ENCODE results near the gene GRM2. TPM values are rescaled to one million over a fixed set of nuclear protein-coding genes. Genes with fewer than 3 reads are reported as not detected.
A peak's percentile ranks its signal among the peaks of the same experiment; 100 is the strongest.

The GRM2 gene
- total RNA-seq, 2 donors from 2014 or later, result 0.16 to 0.54 TPM

DNA sequence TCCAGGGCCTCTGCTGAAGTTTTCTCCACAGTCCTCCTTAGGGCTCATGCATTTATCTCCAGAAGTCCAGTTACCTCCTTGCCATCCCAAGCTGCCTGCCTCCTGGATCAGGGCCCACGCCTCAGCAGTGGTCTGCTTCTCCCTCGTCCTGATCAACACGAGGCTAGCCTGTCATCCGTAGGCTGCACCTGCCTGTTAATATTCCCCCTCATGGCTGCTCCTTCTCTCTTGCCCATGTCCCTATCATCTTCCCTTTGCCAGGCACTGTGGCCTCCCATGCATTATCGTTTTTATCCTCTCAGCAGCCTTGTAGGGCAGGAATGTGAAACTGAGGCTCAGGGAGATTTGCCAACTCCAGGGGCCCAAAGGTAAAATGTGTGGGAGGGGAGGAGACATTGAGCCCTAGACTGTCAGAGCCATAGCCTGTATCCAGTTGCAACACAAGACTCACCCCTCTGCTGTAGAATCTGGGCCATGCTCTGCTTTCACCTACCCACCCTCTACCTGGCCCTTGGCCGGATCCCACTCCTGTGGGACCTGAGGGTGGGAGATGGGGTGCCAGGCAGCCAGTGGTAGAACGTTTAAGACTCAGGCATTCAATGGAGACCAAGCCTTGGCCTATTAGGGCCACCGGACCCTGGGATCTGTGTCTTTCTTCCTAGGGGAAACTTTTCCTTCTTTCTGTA lies 4.6 kb downstream of the GRM2 start:
- H3K36me3 Mint-ChIP-seq, result no peaks in the 10 kb centered on the region
- DNase-seq (ENCODE audit: low spot score in 2 of 2) (no peak), ATAC-seq (no peak)
- no peak overlapping the region for H3K27ac Mint-ChIP-seq
- H3K9me3 Mint-ChIP-seq, result no peaks in the 10 kb centered on the region

DNA sequence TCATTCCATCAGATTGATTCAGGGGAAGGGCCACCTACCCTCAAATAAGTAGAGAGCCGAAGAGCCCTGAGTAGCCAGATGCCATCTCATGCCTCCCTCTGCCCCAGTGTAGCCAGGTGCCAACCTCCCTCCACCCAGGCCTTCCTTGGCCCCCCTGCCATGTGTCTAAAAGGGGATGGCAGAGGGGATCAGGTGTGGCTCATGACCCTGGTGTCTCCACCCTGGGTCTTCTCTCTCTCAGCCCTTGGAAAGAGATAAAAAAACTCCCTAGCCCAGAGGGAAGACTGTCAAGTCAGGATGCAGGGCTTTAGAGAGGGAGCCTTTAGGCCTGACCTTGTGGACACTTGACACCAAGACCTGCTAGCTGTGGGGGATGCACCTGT lies 5.2 kb downstream of the GRM2 start:
- Mint-ChIP-seq H3K27ac (no peak overlapping the region), H3K9me3 (no peaks in the 10 kb centered on the region), H3K36me3 (no peaks in the 10 kb centered on the region)
- no peak for ATAC-seq
- no peak for DNase-seq (ENCODE audit: low spot score in 2 of 2)

DNA sequence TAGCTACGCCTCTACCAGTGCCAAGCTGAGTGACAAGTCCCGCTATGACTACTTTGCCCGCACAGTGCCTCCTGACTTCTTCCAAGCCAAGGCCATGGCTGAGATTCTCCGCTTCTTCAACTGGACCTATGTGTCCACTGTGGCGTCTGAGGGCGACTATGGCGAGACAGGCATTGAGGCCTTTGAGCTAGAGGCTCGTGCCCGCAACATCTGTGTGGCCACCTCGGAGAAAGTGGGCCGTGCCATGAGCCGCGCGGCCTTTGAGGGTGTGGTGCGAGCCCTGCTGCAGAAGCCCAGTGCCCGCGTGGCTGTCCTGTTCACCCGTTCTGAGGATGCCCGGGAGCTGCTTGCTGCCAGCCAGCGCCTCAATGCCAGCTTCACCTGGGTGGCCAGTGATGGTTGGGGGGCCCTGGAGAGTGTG lies 5.7 kb downstream of the GRM2 start:
- no peaks in the 10 kb centered on the region for H3K9me3 Mint-ChIP-seq
- H3K36me3 Mint-ChIP-seq, result no peaks in the 10 kb centered on the region
- DNase-seq (ENCODE audit: low spot score in 2 of 2), result peak in 1 of 2 donors; percentile 44
- no peak overlapping the region for H3K27ac Mint-ChIP-seq
- no peak for ATAC-seq

DNA sequence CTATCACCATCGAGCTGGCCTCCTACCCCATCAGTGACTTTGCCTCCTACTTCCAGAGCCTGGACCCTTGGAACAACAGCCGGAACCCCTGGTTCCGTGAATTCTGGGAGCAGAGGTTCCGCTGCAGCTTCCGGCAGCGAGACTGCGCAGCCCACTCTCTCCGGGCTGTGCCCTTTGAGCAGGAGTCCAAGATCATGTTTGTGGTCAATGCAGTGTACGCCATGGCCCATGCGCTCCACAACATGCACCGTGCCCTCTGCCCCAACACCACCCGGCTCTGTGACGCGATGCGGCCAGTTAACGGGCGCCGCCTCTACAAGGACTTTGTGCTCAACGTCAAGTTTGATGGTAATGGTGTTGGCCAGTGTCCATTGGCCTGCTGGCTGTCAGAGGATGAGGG lies 6.1 kb downstream of the GRM2 start:
- H3K36me3 Mint-ChIP-seq, result no peaks in the 10 kb centered on the region

DNA sequence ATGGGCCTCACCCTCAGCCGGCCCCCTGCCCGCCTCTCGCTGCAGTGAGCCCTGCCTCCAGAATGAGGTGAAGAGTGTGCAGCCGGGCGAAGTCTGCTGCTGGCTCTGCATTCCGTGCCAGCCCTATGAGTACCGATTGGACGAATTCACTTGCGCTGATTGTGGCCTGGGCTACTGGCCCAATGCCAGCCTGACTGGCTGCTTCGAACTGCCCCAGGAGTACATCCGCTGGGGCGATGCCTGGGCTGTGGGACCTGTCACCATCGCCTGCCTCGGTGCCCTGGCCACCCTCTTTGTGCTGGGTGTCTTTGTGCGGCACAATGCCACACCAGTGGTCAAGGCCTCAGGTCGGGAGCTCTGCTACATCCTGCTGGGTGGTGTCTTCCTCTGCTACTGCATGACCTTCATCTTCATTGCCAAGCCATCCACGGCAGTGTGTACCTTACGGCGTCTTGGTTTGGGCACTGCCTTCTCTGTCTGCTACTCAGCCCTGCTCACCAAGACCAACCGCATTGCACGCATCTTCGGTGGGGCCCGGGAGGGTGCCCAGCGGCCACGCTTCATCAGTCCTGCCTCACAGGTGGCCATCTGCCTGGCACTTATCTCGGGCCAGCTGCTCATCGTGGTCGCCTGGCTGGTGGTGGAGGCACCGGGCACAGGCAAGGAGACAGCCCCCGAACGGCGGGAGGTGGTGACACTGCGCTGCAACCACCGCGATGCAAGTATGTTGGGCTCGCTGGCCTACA lies 8.5 kb downstream of the GRM2 start:
- DNase-seq (ENCODE audit: low spot score in 2 of 2) (peak in 1 of 2 donors; percentile 47), ATAC-seq (no peak)
- Mint-ChIP-seq H3K9me3 (no peaks in the 10 kb centered on the region), H3K36me3 (no peaks in the 10 kb centered on the region), H3K27ac (no peak overlapping the region)

More for the DNA sequence above, 6.1 kb downstream of the GRM2 start:
- no peak for ATAC-seq
- peak in 1 of 2 donors; percentile 38 for DNase-seq (ENCODE audit: low spot score in 2 of 2)
- no peak overlapping the region for H3K27ac Mint-ChIP-seq
- H3K9me3 Mint-ChIP-seq, result no peaks in the 10 kb centered on the region

DNA sequence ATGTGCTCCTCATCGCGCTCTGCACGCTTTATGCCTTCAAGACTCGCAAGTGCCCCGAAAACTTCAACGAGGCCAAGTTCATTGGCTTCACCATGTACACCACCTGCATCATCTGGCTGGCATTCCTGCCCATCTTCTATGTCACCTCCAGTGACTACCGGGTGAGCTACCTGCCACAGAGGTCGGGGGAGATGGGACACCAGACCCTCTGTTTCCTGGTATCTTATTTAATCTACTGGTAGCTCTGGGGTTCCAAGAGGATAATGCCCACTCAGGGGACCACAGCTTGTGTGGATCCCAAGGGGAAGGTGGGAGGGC lies 9.1 kb downstream of the GRM2 start:
- H3K27ac Mint-ChIP-seq, result no peak overlapping the region

DNA sequence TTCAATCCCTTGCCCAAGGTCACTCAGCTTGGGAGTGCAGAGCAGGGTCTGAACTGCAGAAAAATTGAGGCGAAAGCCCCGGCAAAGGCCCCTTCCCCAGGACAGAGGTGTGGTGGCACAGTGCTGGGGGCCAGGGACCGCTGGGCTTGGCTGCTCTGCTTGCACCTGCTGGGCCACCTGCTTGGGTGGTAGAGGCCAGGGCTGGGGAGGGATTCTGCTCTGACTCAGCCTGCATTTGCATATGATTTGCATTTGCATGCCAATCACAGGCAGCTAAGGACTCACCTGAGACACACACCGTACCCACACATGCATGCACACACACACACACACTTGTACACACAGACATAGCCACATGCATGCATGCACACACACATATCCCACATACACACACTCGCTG lies 9.9 kb downstream of the GRM2 start:
- H3K9me3 Mint-ChIP-seq, result no peaks in the 10 kb centered on the region
- DNase-seq (ENCODE audit: low spot score in 2 of 2) (no peak), ATAC-seq (no peak)
- no peaks in the 10 kb centered on the region for H3K36me3 Mint-ChIP-seq
- no peak overlapping the region for H3K27ac Mint-ChIP-seq

More for the DNA sequence above, 9.1 kb downstream of the GRM2 start:
- no peak for DNase-seq (ENCODE audit: low spot score in 2 of 2)
- no peak for ATAC-seq
- H3K36me3 Mint-ChIP-seq, result no peaks in the 10 kb centered on the region
- no peaks in the 10 kb centered on the region for H3K9me3 Mint-ChIP-seq

DNA sequence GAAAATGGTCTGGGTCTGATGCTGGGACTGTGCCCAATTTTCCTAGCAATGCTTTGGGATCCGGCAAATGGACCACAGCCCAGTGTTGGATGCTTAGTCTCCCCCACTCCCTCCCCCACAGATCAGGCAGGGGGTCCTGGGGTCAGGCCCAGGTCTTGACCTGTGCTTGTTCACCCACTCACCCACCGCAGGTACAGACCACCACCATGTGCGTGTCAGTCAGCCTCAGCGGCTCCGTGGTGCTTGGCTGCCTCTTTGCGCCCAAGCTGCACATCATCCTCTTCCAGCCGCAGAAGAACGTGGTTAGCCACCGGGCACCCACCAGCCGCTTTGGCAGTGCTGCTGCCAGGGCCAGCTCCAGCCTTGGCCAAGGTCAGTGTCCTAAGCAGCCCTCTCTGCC lies 10.6 kb downstream of the GRM2 start:
- ATAC-seq, result no peak
- no peaks in the 10 kb centered on the region for H3K36me3 Mint-ChIP-seq
- H3K27ac Mint-ChIP-seq, result no peak overlapping the region
- no peaks in the 10 kb centered on the region for H3K9me3 Mint-ChIP-seq
- peak in 1 of 2 donors; percentile 48 for DNase-seq (ENCODE audit: low spot score in 2 of 2)

DNA sequence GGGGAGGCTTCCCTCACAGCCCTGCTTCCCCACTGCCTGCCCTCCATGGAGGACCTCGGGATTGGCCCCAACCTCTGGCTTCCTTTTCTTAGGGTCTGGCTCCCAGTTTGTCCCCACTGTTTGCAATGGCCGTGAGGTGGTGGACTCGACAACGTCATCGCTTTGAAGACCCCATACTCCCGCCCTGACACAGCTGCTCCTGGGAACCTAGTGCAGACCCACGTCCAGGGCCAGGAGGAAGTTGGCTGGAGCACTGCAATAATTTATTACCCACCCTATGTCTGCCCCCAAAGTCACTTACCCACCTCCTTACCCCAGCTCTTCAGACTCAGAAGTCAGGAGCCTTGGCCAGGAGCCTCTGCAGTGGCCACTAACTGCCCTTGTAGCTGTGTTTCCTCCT lies 11.1 kb downstream of the GRM2 start:
- Mint-ChIP-seq H3K36me3 (no peaks in the 10 kb centered on the region), H3K9me3 (no peaks in the 10 kb centered on the region), H3K27ac (no peak overlapping the region)
- ATAC-seq, result no peak
- no peak for DNase-seq (ENCODE audit: low spot score in 2 of 2)

DNA sequence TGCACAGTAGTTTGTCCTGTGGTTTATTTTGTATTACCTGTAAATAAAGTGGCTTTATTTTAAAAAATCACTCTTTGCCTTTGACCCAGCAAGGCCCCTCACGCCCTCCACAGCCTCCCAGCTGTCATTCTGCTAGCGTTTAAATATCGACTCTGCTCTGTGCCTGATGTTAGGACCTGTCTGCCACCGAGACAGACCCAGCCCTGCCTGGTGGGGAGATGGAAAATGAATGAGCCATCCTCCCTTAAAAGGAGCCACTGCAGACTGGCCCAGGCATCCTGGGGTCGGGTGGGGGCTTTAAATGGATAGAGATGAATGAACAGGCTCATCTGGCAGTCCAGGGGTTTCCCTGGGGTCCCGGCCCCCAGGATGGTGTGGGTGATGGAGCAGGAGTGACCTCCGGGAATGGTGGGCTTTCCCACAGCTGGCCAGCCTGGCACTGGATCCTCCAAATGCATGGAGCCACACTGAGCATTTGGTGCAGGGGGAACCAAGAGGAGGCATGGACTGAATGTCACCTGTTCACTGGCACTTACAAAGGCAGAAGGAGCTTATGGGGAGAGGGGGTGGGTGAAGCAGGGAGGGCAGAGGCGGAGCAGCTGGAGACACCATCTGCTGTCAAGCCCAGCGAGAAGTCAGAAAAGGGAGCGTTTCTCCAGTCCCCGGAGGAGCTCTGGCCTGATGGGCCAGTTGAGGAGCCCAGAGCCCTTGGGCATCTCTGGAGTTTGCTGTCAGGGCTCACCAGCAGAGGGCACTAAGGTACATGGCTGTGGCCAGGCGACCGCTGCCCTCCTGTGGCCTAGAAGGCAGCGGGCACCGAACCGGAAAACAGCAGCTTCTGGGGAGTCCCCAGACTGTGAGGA lies 11.9 kb downstream of the GRM2 start:
- ATAC-seq, result peak; percentile 95 to 97
- Mint-ChIP-seq H3K9me3 (no peaks in the 10 kb centered on the region), H3K36me3 (no peaks in the 10 kb centered on the region), H3K27ac (no peak overlapping the region)
- DNase-seq (ENCODE audit: low spot score in 2 of 2), result peak; percentile 72 to 79

DNA sequence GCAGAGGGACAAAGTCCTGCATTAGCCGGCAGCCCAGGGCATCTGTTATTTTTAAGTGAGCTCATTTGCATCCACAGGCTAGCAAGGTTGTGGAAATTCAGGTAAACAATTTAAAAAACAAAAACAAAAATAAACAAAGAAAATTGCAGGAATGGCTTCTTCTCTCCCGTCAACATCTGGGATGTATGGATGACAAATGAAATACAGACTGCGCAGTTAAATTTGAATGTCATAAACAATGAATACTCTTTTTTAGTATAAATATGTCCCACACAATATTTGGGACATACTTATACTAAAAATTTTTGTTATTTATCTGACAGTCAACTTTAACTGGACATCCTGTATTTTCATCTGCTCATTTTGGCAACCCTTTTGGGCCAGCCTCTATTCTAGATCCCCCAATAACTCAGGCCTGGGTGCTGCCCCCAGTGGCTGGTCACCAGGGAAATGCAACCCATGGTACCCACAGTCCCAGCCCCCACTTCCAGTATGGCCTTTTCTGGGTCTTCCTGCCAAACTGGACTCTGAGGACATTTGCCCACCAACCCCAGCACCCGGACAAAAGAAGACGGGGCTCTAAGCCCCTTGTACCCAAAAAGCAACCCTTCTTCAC lies 12.7 kb downstream of the GRM2 start:
- Mint-ChIP-seq H3K27ac (no peak overlapping the region), H3K9me3 (no peaks in the 10 kb centered on the region), H3K36me3 (no peaks in the 10 kb centered on the region)
- DNase-seq (ENCODE audit: low spot score in 2 of 2) (no peak), ATAC-seq (no peak)

DNA sequence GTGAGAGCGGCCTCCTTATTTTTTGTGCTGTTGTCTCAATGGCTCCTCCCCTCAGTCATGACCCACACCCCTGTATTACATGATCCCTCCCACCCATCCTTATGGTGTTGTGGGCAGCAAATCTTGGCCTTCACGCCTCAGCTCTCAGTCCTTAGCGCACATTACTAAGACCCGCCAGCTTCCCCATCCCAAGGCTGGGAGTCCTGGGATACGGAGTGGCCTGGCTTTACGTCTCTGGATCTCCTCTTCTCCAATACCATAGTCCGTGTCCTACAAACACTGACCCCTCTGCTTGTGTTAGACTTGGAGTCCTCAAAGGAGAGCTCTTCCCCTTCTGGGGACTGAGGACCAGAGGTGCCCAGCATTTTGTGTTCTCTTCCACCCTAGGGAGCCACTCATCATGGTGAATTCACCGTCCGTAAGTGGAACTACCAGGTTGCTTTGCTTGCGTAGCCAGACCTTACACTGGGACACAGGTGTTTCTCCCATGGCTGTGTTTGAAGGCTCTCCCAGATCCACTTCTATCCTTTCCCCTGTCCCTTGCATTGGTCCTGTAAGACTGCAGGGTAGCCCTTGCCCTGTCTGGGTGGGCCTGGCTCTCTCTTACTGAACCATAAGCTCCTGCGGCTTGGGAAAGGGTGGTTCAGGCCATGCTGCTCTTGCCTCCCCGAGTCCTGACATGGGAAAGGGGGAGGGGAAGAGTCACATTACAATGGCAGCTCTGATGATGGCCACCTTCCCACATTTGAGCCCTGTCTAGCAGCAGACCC lies 13.6 kb downstream of the GRM2 start:
- H3K36me3 Mint-ChIP-seq, result no peaks in the 10 kb centered on the region
- peak in 1 of 2 donors; percentile 45 for DNase-seq (ENCODE audit: low spot score in 2 of 2)
- no peak for ATAC-seq
- no peaks in the 10 kb centered on the region for H3K9me3 Mint-ChIP-seq
- no peak overlapping the region for H3K27ac Mint-ChIP-seq

DNA sequence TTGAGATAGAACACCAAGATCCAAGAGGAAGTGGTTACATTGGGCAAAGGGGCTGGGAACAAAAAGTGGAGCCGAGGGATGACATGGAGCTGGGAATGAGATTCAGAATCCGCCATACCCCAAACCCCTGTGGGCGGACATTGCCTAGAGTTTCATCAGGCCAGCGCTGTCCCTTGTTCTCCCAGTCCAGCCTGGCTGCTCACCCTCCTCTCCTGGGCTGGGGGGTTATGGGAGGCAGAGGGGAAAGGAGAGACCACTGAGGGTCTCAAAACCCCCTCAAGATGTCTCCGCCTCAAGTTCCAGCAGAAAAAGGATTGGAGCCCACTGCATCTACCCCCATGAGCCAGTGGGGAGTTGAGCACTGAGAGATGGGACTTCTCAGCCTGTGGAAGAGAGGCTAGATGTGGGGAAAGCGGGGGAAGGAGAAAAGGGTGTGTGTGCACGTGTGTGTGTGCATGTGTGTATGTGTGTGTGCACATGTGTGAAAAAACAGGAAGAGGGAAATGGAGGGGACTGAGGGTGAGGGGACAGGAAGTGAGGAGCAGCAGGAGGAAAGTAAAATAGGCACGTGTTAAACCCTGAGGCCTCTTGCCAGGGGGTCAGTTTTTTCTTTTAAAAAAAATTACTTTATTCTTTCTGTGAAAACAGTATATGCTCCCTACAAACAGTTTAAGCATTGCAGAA lies 14.3 kb downstream of the GRM2 start:
- Mint-ChIP-seq H3K9me3 (no peaks in the 10 kb centered on the region), H3K36me3 (no peaks in the 10 kb centered on the region), H3K27ac (no peak overlapping the region)
- DNase-seq (ENCODE audit: low spot score in 2 of 2) (peak in 1 of 2 donors; percentile 23), ATAC-seq (no peak)

DNA sequence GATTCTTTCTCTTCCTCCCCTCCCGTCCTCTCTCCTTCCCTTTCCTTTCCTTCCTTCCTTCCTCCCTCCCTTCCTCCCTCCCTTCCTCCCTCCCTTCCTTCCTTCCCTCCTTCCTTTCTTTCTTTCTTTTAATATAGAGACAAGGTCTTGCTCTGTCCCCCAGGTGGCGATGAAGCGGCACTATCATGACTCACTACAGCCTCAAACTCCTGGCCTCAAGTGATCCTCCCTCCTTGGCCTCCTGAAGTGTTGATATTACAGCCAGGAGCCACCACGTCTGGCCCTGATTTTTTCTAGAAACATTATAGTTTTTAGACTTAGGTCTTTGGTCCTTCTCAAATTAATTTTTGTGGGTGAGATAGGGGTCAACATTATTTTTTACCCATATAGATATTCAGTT lies 15.5 kb downstream of the GRM2 start:
- Mint-ChIP-seq H3K36me3 (no peaks in the 10 kb centered on the region), H3K9me3 (no peaks in the 10 kb centered on the region), H3K27ac (no peak overlapping the region)
- DNase-seq (ENCODE audit: low spot score in 2 of 2) (no peak), ATAC-seq (peak in 1 of 2 donors; percentile 42)

DNA sequence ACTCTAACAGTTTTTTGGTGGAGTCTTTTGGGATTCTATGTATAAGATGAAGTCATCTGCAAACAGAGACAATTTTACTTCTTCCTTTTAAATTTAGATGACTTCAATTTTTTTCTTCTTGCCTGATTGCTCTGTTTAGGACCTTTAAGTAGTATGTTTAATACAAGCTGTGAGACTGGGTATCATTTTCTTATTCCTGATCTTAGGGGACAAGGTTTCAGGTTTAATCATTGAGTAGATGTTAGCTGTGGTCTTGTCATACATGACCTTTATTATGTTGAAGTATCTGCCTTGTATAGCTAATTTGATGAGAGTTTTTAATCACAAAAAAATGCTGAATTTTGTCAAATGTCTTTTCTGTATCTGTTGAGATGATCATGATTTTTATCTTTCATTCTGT lies 20.6 kb downstream of the GRM2 start:
- Mint-ChIP-seq H3K9me3 (no peaks in the 10 kb centered on the region), H3K27ac (no peak overlapping the region), H3K36me3 (no peaks in the 10 kb centered on the region)
- ATAC-seq (peak; percentile 71 to 73), DNase-seq (ENCODE audit: low spot score in 2 of 2) (no peak)

Measured in activated naive CD4-positive, alpha-beta T cell treated with anti-CD3 and anti-CD28 coated beads, Interleukin-2, amount 50 U/mL, for 72 hours (primary cell).